ENCODE data around the gene COL4A2.

COL4A2 gene

GRCh38 chr13:110428313-110428712 lies 121.2 kb downstream of the COL4A2 start:
- Mint-ChIP-seq H3K4me3 (no peak overlapping the region), H3K27me3 (peaks cover 98% of the 10 kb centered on the region), H3K9me3 (no peaks in the 10 kb centered on the region), H3K27ac (no peak overlapping the region), H3K4me1 (no peaks in the 10 kb centered on the region)
- ATAC-seq, result no peak
- DNase-seq, result no peak

- no peaks in the 10 kb centered on the region for H3K4me1 Mint-ChIP-seq
- H3K9me3 Mint-ChIP-seq, result no peaks in the 10 kb centered on the region
- H3K27me3 Mint-ChIP-seq, result peaks cover 96% of the 10 kb centered on the region
- no peak overlapping the region for H3K4me3 Mint-ChIP-seq
- ATAC-seq (no peak), DNase-seq (no peak)
- no peak overlapping the region for H3K27ac Mint-ChIP-seq
Measured at GRCh38 chr13:110430391-110431336, 123.6 kb downstream of the COL4A2 start.

- Mint-ChIP-seq H3K4me1 (no peaks in the 10 kb centered on the region), H3K4me3 (no peak overlapping the region), H3K27ac (no peak overlapping the region), H3K9me3 (no peaks in the 10 kb centered on the region), H3K27me3 (peaks cover 95% of the 10 kb centered on the region)
- ATAC-seq (no peak), DNase-seq (no peak)
Measured at GRCh38 chr13:110431425-110432294, 124.6 kb downstream of the COL4A2 start.

- H3K27me3 Mint-ChIP-seq, result peaks cover 95% of the 10 kb centered on the region
- H3K27ac Mint-ChIP-seq, result no peak overlapping the region
- no peaks in the 10 kb centered on the region for H3K9me3 Mint-ChIP-seq
- H3K4me3 Mint-ChIP-seq, result no peak overlapping the region
- no peak for DNase-seq
- ATAC-seq, result no peak
- no peaks in the 10 kb centered on the region for H3K4me1 Mint-ChIP-seq
Measured at GRCh38 chr13:110432522-110432921, 125.4 kb downstream of the COL4A2 start.

- Mint-ChIP-seq H3K27ac (no peak overlapping the region), H3K4me1 (no peaks in the 10 kb centered on the region), H3K27me3 (peaks cover 95% of the 10 kb centered on the region), H3K9me3 (no peaks in the 10 kb centered on the region), H3K4me3 (no peak overlapping the region)
- ATAC-seq (no peak), DNase-seq (no peak)
Measured at GRCh38 chr13:110433014-110433413, 125.9 kb downstream of the COL4A2 start.

GRCh38 chr13:110434629-110435028 lies 127.5 kb downstream of the COL4A2 start:
- no peak overlapping the region for H3K4me3 Mint-ChIP-seq
- H3K27ac Mint-ChIP-seq, result no peak overlapping the region
- no peaks in the 10 kb centered on the region for H3K4me1 Mint-ChIP-seq
- DNase-seq, result no peak
- no peak for ATAC-seq
- H3K27me3 Mint-ChIP-seq, result peaks cover 93% of the 10 kb centered on the region
- no peaks in the 10 kb centered on the region for H3K9me3 Mint-ChIP-seq

- Mint-ChIP-seq H3K27ac (no peak overlapping the region), H3K4me3 (no peak overlapping the region), H3K4me1 (no peaks in the 10 kb centered on the region), H3K9me3 (no peaks in the 10 kb centered on the region), H3K27me3 (peaks cover 86% of the 10 kb centered on the region)
- DNase-seq (no peak), ATAC-seq (no peak)
Measured at GRCh38 chr13:110435331-110435730, 128.2 kb downstream of the COL4A2 start.

GRCh38 chr13:110436276-110436675 lies 129.2 kb downstream of the COL4A2 start:
- no peaks in the 10 kb centered on the region for H3K4me1 Mint-ChIP-seq
- H3K4me3 Mint-ChIP-seq, result no peak overlapping the region
- ATAC-seq (no peak), DNase-seq (no peak)
- peaks cover 78% of the 10 kb centered on the region for H3K27me3 Mint-ChIP-seq
- H3K27ac Mint-ChIP-seq, result no peak overlapping the region
- H3K9me3 Mint-ChIP-seq, result no peaks in the 10 kb centered on the region

- H3K27ac Mint-ChIP-seq, result peak overlapping the region in 1 of 2 donors; percentile 48
- DNase-seq, result no peak
- H3K27me3 Mint-ChIP-seq, result peaks cover 72% of the 10 kb centered on the region
- no peak overlapping the region for H3K4me3 Mint-ChIP-seq
- no peak for ATAC-seq
- H3K4me1 Mint-ChIP-seq, result no peaks in the 10 kb centered on the region
- H3K9me3 Mint-ChIP-seq, result no peaks in the 10 kb centered on the region
Measured at GRCh38 chr13:110436786-110437370, 129.8 kb downstream of the COL4A2 start.

- Mint-ChIP-seq H3K27me3 (peaks cover 67% of the 10 kb centered on the region), H3K4me3 (no peak overlapping the region), H3K27ac (no peak overlapping the region), H3K9me3 (no peaks in the 10 kb centered on the region), H3K4me1 (no peaks in the 10 kb centered on the region)
- ATAC-seq (no peak), DNase-seq (no peak)
Measured at GRCh38 chr13:110438211-110438610, 131.1 kb downstream of the COL4A2 start.

- peaks cover 5% of the 10 kb centered on the region for H3K4me1 Mint-ChIP-seq
- H3K27me3 Mint-ChIP-seq, result peaks cover 67% of the 10 kb centered on the region
- ATAC-seq, result no peak
- H3K4me3 Mint-ChIP-seq, result no peak overlapping the region
- H3K27ac Mint-ChIP-seq, result no peak overlapping the region
- H3K9me3 Mint-ChIP-seq, result no peaks in the 10 kb centered on the region
- no peak for DNase-seq
Measured at GRCh38 chr13:110438776-110439175, 131.7 kb downstream of the COL4A2 start.

GRCh38 chr13:110440946-110441731 lies 134.1 kb downstream of the COL4A2 start:
- Mint-ChIP-seq H3K27me3 (peaks cover 70% of the 10 kb centered on the region), H3K4me1 (peaks cover 12% of the 10 kb centered on the region), H3K4me3 (no peak overlapping the region), H3K27ac (no peak overlapping the region), H3K9me3 (no peaks in the 10 kb centered on the region)
- DNase-seq (no peak), ATAC-seq (no peak)

- H3K9me3 Mint-ChIP-seq, result no peaks in the 10 kb centered on the region
- DNase-seq, result no peak
- peaks cover 70% of the 10 kb centered on the region for H3K27me3 Mint-ChIP-seq
- ATAC-seq, result no peak
- H3K4me1 Mint-ChIP-seq, result peaks cover 12% of the 10 kb centered on the region
- no peak overlapping the region for H3K4me3 Mint-ChIP-seq
- no peak overlapping the region for H3K27ac Mint-ChIP-seq
Measured at GRCh38 chr13:110442930-110443621, 136.0 kb downstream of the COL4A2 start.

- Mint-ChIP-seq H3K4me3 (no peak overlapping the region), H3K4me1 (peaks cover 12% of the 10 kb centered on the region), H3K27ac (no peak overlapping the region), H3K27me3 (peaks cover 70% of the 10 kb centered on the region), H3K9me3 (no peaks in the 10 kb centered on the region)
- ATAC-seq (no peak), DNase-seq (no peak)
Measured at GRCh38 chr13:110443622-110444225, 136.6 kb downstream of the COL4A2 start.
